ENCODE measurements around the gene CORO7.

DNA sequence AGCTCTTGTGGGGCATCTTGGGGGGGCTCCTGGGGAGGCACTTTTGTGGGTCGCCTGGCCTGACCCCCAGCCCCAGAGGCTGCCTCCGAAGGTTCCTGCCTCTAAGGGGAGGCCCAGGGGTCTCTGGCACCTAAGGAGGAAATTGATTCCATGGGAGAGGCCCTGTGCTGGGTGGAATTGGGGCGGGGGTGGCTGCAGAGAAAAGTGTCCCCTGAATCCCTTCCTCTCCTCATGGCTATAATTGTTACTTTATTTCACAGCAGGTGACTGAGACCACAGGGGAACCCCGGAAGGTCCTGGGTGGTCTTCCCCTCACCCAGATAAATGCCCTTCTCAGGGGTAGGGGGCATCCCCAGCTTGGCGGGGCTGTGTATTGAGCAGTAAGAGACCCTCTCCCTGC is 97.4 kb downstream of the CORO7 start:
- TF ChIP-seq BHLHE40 (IDR thresholded peaks at IDR 0.05; ENCODE audit: borderline replicate concordance) (no peak), FOXM1 (IDR thresholded peaks at IDR 0.05; ENCODE audit: borderline replicate concordance) (no peak), ELF4 (IDR thresholded peaks at IDR 0.05) (no peak), ZNF384 (IDR thresholded peaks at IDR 0.05) (no peak), SP1 (IDR thresholded peaks at IDR 0.05) (no peak), FOXK2 (IDR thresholded peaks at IDR 0.05) (no peak), NFRKB (IDR thresholded peaks at IDR 0.05) (no peak), TARDBP (IDR thresholded peaks at IDR 0.05) (no peak), L3MBTL2 (conservative IDR thresholded peaks at IDR 0.05) (no peak)
